Measurements from ENCODE around the gene CLIP4.

- no peak for TF ChIP-seq GATA2 (IDR thresholded peaks at IDR 0.05; ENCODE audit: low read depth, low read length)
- TF ChIP-seq GATA3 (IDR thresholded peaks at IDR 0.05; ENCODE audit: low read depth, low read length) = no peak
These were observed 98.7 kb downstream of the CLIP4 start for GRCh38 chr2:29213888-29214291.

All from SH-SY5Y (cell line).